Measurements from ENCODE around the gene PRR7.
"Not testable (repeated sequence)": the region's sequence is repeated elsewhere in the genome, so short reads cannot be mapped to it uniquely, and the experiment has no call there.

PRR7 gene

GRCh38 chr5:177409043-177409801, 37.4 kb upstream of the PRR7 start, which contains the start of gene F12:
Gene F12, minus strand, starts transcription at chr5:177409564. Its CDS starts 37 bp downstream, at chr5:177409527.
- H3K9me3 ChIP-seq (ENCODE audit: control insufficient read depth, insufficient read depth, low read length), result no peaks in the 10 kb centered on the region
- H3K27me3 ChIP-seq (ENCODE audit: control insufficient read depth, insufficient read depth, low read length), result peaks cover 45% of the 10 kb centered on the region
- no peaks in the 10 kb centered on the region for H3K4me1 ChIP-seq (ENCODE audit: control insufficient read depth, insufficient read depth, low read length)
- H3K9ac ChIP-seq (ENCODE audit: low read depth, low read length), result no peak within 1 kb of the TSS
- no peaks in the 10 kb centered on the region for H3K36me3 ChIP-seq (ENCODE audit: control insufficient read depth, insufficient read depth, low read length)
- no peak within 1 kb of the TSS for H3K4me3 ChIP-seq (ENCODE audit: low read depth, low read length)
- no peak within 1 kb of the TSS for H3K27ac ChIP-seq (ENCODE audit: low read depth, low read length)

- Histone ChIP-seq H3K4me3 (ENCODE audit: low read depth, low read length) (no peak overlapping the region), H3K9me3 (ENCODE audit: control insufficient read depth, insufficient read depth, low read length) (no peaks in the 10 kb centered on the region), H3K9ac (ENCODE audit: low read depth, low read length) (no peak overlapping the region), H3K4me1 (ENCODE audit: control insufficient read depth, insufficient read depth, low read length) (no peaks in the 10 kb centered on the region), H3K27me3 (ENCODE audit: control insufficient read depth, insufficient read depth, low read length) (peaks cover 31% of the 10 kb centered on the region), H3K36me3 (ENCODE audit: control insufficient read depth, insufficient read depth, low read length) (no peaks in the 10 kb centered on the region), H3K27ac (ENCODE audit: low read depth, low read length) (no peak overlapping the region)
These were observed 36.0 kb upstream of the PRR7 start for GRCh38 chr5:177410575-177410974.

GRCh38 chr5:177412603-177413233, 33.9 kb upstream of the PRR7 start:
- Histone ChIP-seq H3K27me3 (ENCODE audit: control insufficient read depth, insufficient read depth, low read length) (peaks cover 21% of the 10 kb centered on the region), H3K36me3 (ENCODE audit: control insufficient read depth, insufficient read depth, low read length) (no peaks in the 10 kb centered on the region), H3K4me1 (ENCODE audit: control insufficient read depth, insufficient read depth, low read length) (no peaks in the 10 kb centered on the region), H3K9me3 (ENCODE audit: control insufficient read depth, insufficient read depth, low read length) (no peaks in the 10 kb centered on the region), H3K4me3 (ENCODE audit: low read depth, low read length) (no peak overlapping the region), H3K27ac (ENCODE audit: low read depth, low read length) (no peak overlapping the region), H3K9ac (ENCODE audit: low read depth, low read length) (no peak overlapping the region)

- Histone ChIP-seq H3K4me3 (ENCODE audit: low read depth, low read length) (no peak overlapping the region), H3K27me3 (ENCODE audit: control insufficient read depth, insufficient read depth, low read length) (peaks cover 13% of the 10 kb centered on the region), H3K4me1 (ENCODE audit: control insufficient read depth, insufficient read depth, low read length) (no peaks in the 10 kb centered on the region), H3K9me3 (ENCODE audit: control insufficient read depth, insufficient read depth, low read length) (no peaks in the 10 kb centered on the region), H3K27ac (ENCODE audit: low read depth, low read length) (no peak overlapping the region), H3K9ac (ENCODE audit: low read depth, low read length) (no peak overlapping the region), H3K36me3 (ENCODE audit: control insufficient read depth, insufficient read depth, low read length) (no peaks in the 10 kb centered on the region)
These were observed 32.1 kb upstream of the PRR7 start for GRCh38 chr5:177414481-177414880.

- not testable (repeated sequence) for H3K4me3 ChIP-seq (ENCODE audit: low read depth, low read length); H3K4me1 ChIP-seq (ENCODE audit: control insufficient read depth, insufficient read depth, low read length); H3K9me3 ChIP-seq (ENCODE audit: control insufficient read depth, insufficient read depth, low read length); H3K36me3 ChIP-seq (ENCODE audit: control insufficient read depth, insufficient read depth, low read length); H3K9ac ChIP-seq (ENCODE audit: low read depth, low read length); H3K27ac ChIP-seq (ENCODE audit: low read depth, low read length)
- peaks cover 11% of the 10 kb centered on the region; the same call in 1 of the 2 replicates for H3K27me3 ChIP-seq (ENCODE audit: control insufficient read depth, insufficient read depth, low read length)
These were observed 29.5 kb upstream of the PRR7 start for GRCh38 chr5:177417081-177417480.

GRCh38 chr5:177419046-177419445, 27.6 kb upstream of the PRR7 start:
- H3K9me3 ChIP-seq (ENCODE audit: control insufficient read depth, insufficient read depth, low read length), result no peaks in the 10 kb centered on the region
- no peak overlapping the region for H3K4me3 ChIP-seq (ENCODE audit: low read depth, low read length)
- no peak overlapping the region for H3K9ac ChIP-seq (ENCODE audit: low read depth, low read length)
- no peaks in the 10 kb centered on the region for H3K36me3 ChIP-seq (ENCODE audit: control insufficient read depth, insufficient read depth, low read length)
- H3K4me1 ChIP-seq (ENCODE audit: control insufficient read depth, insufficient read depth, low read length), result no peaks in the 10 kb centered on the region
- peaks cover 5% of the 10 kb centered on the region; the same call in 1 of the 2 replicates for H3K27me3 ChIP-seq (ENCODE audit: control insufficient read depth, insufficient read depth, low read length)
- no peak overlapping the region for H3K27ac ChIP-seq (ENCODE audit: low read depth, low read length)

GRCh38 chr5:177420472-177420871, 26.1 kb upstream of the PRR7 start:
- not testable (repeated sequence) for H3K9me3 ChIP-seq (ENCODE audit: control insufficient read depth, insufficient read depth, low read length); H3K27me3 ChIP-seq (ENCODE audit: control insufficient read depth, insufficient read depth, low read length); H3K36me3 ChIP-seq (ENCODE audit: control insufficient read depth, insufficient read depth, low read length); H3K9ac ChIP-seq (ENCODE audit: low read depth, low read length); H3K4me1 ChIP-seq (ENCODE audit: control insufficient read depth, insufficient read depth, low read length); H3K4me3 ChIP-seq (ENCODE audit: low read depth, low read length); H3K27ac ChIP-seq (ENCODE audit: low read depth, low read length)

- H3K4me1 ChIP-seq (ENCODE audit: control insufficient read depth, insufficient read depth, low read length), result peaks cover 4% of the 10 kb centered on the region; the same call in 1 of the 2 replicates
- no peak overlapping the region for H3K9ac ChIP-seq (ENCODE audit: low read depth, low read length)
- no peak overlapping the region for H3K27ac ChIP-seq (ENCODE audit: low read depth, low read length)
- no peaks in the 10 kb centered on the region for H3K9me3 ChIP-seq (ENCODE audit: control insufficient read depth, insufficient read depth, low read length)
- no peaks in the 10 kb centered on the region for H3K36me3 ChIP-seq (ENCODE audit: control insufficient read depth, insufficient read depth, low read length)
- peaks cover 4% of the 10 kb centered on the region; the same call in 1 of the 2 replicates for H3K27me3 ChIP-seq (ENCODE audit: control insufficient read depth, insufficient read depth, low read length)
- no peak overlapping the region for H3K4me3 ChIP-seq (ENCODE audit: low read depth, low read length)
These were observed 25.4 kb upstream of the PRR7 start for GRCh38 chr5:177421062-177421798.

- no peaks in the 10 kb centered on the region for H3K9me3 ChIP-seq (ENCODE audit: control insufficient read depth, insufficient read depth, low read length)
- H3K36me3 ChIP-seq (ENCODE audit: control insufficient read depth, insufficient read depth, low read length), result no peaks in the 10 kb centered on the region
- H3K4me3 ChIP-seq (ENCODE audit: low read depth, low read length), result no peak overlapping the region
- no peaks in the 10 kb centered on the region for H3K27me3 ChIP-seq (ENCODE audit: control insufficient read depth, insufficient read depth, low read length)
- peaks cover 13% of the 10 kb centered on the region for H3K4me1 ChIP-seq (ENCODE audit: control insufficient read depth, insufficient read depth, low read length)
- H3K27ac ChIP-seq (ENCODE audit: low read depth, low read length), result no peak overlapping the region
- no peak overlapping the region for H3K9ac ChIP-seq (ENCODE audit: low read depth, low read length)
These were observed 22.9 kb upstream of the PRR7 start for GRCh38 chr5:177423671-177424070.

GRCh38 chr5:177425196-177425800, 21.3 kb upstream of the PRR7 start:
- no peaks in the 10 kb centered on the region for H3K27me3 ChIP-seq (ENCODE audit: control insufficient read depth, insufficient read depth, low read length)
- peaks cover 5% of the 10 kb centered on the region for H3K36me3 ChIP-seq (ENCODE audit: control insufficient read depth, insufficient read depth, low read length)
- H3K9ac ChIP-seq (ENCODE audit: low read depth, low read length), result peak overlapping the region; percentile 79
- peak overlapping the region; percentile 97 for H3K27ac ChIP-seq (ENCODE audit: low read depth, low read length)
- peak overlapping the region; percentile 69 for H3K4me3 ChIP-seq (ENCODE audit: low read depth, low read length)
- H3K9me3 ChIP-seq (ENCODE audit: control insufficient read depth, insufficient read depth, low read length), result no peaks in the 10 kb centered on the region
- H3K4me1 ChIP-seq (ENCODE audit: control insufficient read depth, insufficient read depth, low read length), result peaks cover 13% of the 10 kb centered on the region
